Stimulated activated CD8-positive, alpha-beta memory T cell treated with anti-CD3 and anti-CD28 coated beads, Interleukin-15, amount 100 ng/mL, for 48 hours (primary cell): Measurements from ENCODE around the gene ZBED1.
A peak's percentile ranks its signal among the peaks of the same experiment; 100 is the strongest.
"Not testable (repeated sequence)": the region's sequence is repeated elsewhere in the genome, so short reads cannot be mapped to it uniquely, and the experiment has no call there.

Source experiments
- DNase-seq, 2 donors: peaks; one replicate each; pipeline ENCODE4 v3.0.0-alpha.2; 2020; ENCODE audit warnings: low read depth in 2 of 2

The ZBED1 gene

GRCh38 chrX:2519638-2520037 is 18.9 kb upstream of the ZBED1 start:
- DNase-seq = not testable (repeated sequence)

- DNase-seq = no peak
Observed at GRCh38 chrX:2517055-2517454, 16.3 kb upstream of the ZBED1 start.

- DNase-seq = no peak
Observed at GRCh38 chrX:2516623-2517022, 15.8 kb upstream of the ZBED1 start.

- DNase-seq = no peak
Observed at GRCh38 chrX:2514131-2514530, 13.4 kb upstream of the ZBED1 start.

GRCh38 chrX:2513121-2513664 is 12.4 kb upstream of the ZBED1 start:
- DNase-seq = no peak

GRCh38 chrX:2512501-2512900 is 11.7 kb upstream of the ZBED1 start:
- DNase-seq = no peak

- no peak for DNase-seq
Observed at GRCh38 chrX:2511326-2511725, 10.6 kb upstream of the ZBED1 start.

GRCh38 chrX:2508648-2509335 is 8.0 kb upstream of the ZBED1 start:
- no peak for DNase-seq

- no peak for DNase-seq
Observed at GRCh38 chrX:2507904-2508627, 7.3 kb upstream of the ZBED1 start.

- no peak for DNase-seq
Observed at GRCh38 chrX:2507196-2507595, 6.4 kb upstream of the ZBED1 start.

- not testable (repeated sequence) for DNase-seq
Observed at GRCh38 chrX:2505341-2505740, 4.6 kb upstream of the ZBED1 start.

- no peak for DNase-seq
Observed at GRCh38 chrX:2504706-2505332, 4.0 kb upstream of the ZBED1 start.

- no peak for DNase-seq
Observed at GRCh38 chrX:2503591-2504500, 3.1 kb upstream of the ZBED1 start.

GRCh38 chrX:2502668-2503519 is 2.1 kb upstream of the ZBED1 start:
- no peak for DNase-seq

- DNase-seq = no peak
Observed at GRCh38 chrX:2502120-2502667, 1.4 kb upstream of the ZBED1 start.

GRCh38 chrX:2501559-2502102 is 855 bp upstream of the ZBED1 start:
- no peak for DNase-seq

- peak in 1 of 2 donors; percentile 3 for DNase-seq
Observed at GRCh38 chrX:2500091-2500802, 529 bp downstream of the ZBED1 start.

GRCh38 chrX:2499507-2499906 is 1.3 kb downstream of the ZBED1 start:
- no peak for DNase-seq

GRCh38 chrX:2498781-2499302 is 1.9 kb downstream of the ZBED1 start:
- no peak for DNase-seq
